H1 (cell line): Measurements from ENCODE around the gene OTOGL. TPM values are rescaled to one million over a fixed set of nuclear protein-coding genes. Genes with fewer than 3 reads are reported as not detected.

Experiments used
- CTCF ChIA-PET: fragments of 300-600 bp; sonication (Branson Sonifier 250); formaldehyde crosslinking; loops from one replicate; lab custom pipeline; 2021; ENCODE audit not compliant: partially characterized antibody; lab: Charles Lee
- POLR2A ChIA-PET: fragments of 300-600 bp; sonication (Branson Sonifier 250); formaldehyde crosslinking; loops from one replicate; lab custom pipeline; 2021; ENCODE audit warnings: inconsistent platforms; ENCODE audit not compliant: partially characterized antibody; lab: Charles Lee
- DNase-seq, 2 experiments: peaks; one replicate each; pipeline versions ENCODE4 v3.0.0 to v3.0.0-alpha.2; 2010 to 2022; ENCODE audit warnings: low spot score in 2 of 2, low read depth in 1 of 2, mixed read lengths in 1 of 2
- FAIRE-seq: peaks from 2 replicates; lab custom pipeline; 2011; peaks lifted over from hg19 to GRCh38; lab: Jason Lieb, UNC
- H2AFZ ChIP-seq: 2 replicates; pipeline ENCODE4 v1.8.1; 2012; ENCODE audit warnings: low read length, inconsistent platforms
- H2AK5ac ChIP-seq: 2 replicates; pipeline ENCODE4 v1.6.1; 2013; ENCODE audit warnings: low read depth, low read length
- H2BK120ac ChIP-seq: replicated peaks from 2 replicates; pipeline ENCODE3; 2013; ENCODE audit warnings: low read depth, low read length, inconsistent platforms
- H2BK12ac ChIP-seq: 2 replicates; pipeline ENCODE4 v1.6.1; 2013; ENCODE audit warnings: low read depth, low read length
- H2BK15ac ChIP-seq: 2 replicates; pipeline ENCODE4 v1.6.1; 2013; ENCODE audit warnings: low read length
- H2BK20ac ChIP-seq: 2 replicates; pipeline ENCODE4 v1.6.1; 2013; ENCODE audit warnings: low read length
- H2BK5ac ChIP-seq: 2 replicates; pipeline ENCODE4 v1.6.1; 2013; ENCODE audit warnings: low read depth, low read length
- H3K14ac ChIP-seq: 2 replicates; pipeline ENCODE4 v1.6.1; 2013; ENCODE audit warnings: inconsistent platforms; ENCODE audit not compliant: insufficient read length
- H3K18ac ChIP-seq: 2 replicates; pipeline ENCODE4 v1.6.1; 2013; ENCODE audit warnings: low read length; ENCODE audit errors: extremely low read depth
- H3K23ac ChIP-seq: 2 replicates; pipeline ENCODE4 v1.6.1; 2013; ENCODE audit warnings: inconsistent platforms; ENCODE audit not compliant: insufficient read length
- H3K23me2 ChIP-seq: 2 replicates; pipeline ENCODE4 v1.6.1; 2013; ENCODE audit warnings: low read depth, low read length
- H3K27ac ChIP-seq: 2 replicates; pipeline ENCODE4 v1.6.1; 2011; ENCODE audit warnings: low read depth, low read length, inconsistent platforms
- H3K27me3 ChIP-seq, 4 experiments: replicated peaks in 1 of 4; 1 replicate in 1 of 4; 2 replicates in 3 of 4; pipeline versions ENCODE4 v1.6.1 to v1.8.1; 2011 to 2013; ENCODE audit warnings: low read length in 3 of 4, mild to moderate bottlenecking in 3 of 4, inconsistent platforms in 2 of 4, mixed read lengths in 2 of 4, moderate library complexity in 1 of 4; ENCODE audit not compliant: control insufficient read depth in 3 of 4, insufficient read depth in 3 of 4; ENCODE audit errors: extremely low read depth in 1 of 4
- H3K36me3 ChIP-seq, 4 experiments: 2 replicates each; pipeline versions ENCODE4 v1.6.1 to v1.8.1; 2011 to 2013; ENCODE audit warnings: mild to moderate bottlenecking in 4 of 4, low read length in 3 of 4, moderate library complexity in 2 of 4, control low read depth in 1 of 4, inconsistent platforms in 1 of 4; ENCODE audit not compliant: insufficient read depth in 4 of 4, control insufficient read depth in 2 of 4
- H3K4ac ChIP-seq: replicated peaks from 2 replicates; pipeline ENCODE3; 2013; ENCODE audit warnings: low read length, low read depth, mixed read lengths, inconsistent platforms; ENCODE audit not compliant: insufficient read length
- H3K4me1 ChIP-seq, 4 experiments: replicated peaks in 1 of 4; 1 replicate in 1 of 4; 2 replicates in 3 of 4; pipeline versions ENCODE4 v1.6.1 to v1.8.1; 2011 to 2013; ENCODE audit warnings: low read length in 3 of 4, inconsistent platforms in 2 of 4, mixed read lengths in 1 of 4; ENCODE audit not compliant: insufficient read depth in 4 of 4, control insufficient read depth in 3 of 4
- H3K4me2 ChIP-seq, 2 experiments: 2 replicates each; pipeline versions ENCODE4 v1.6.1 to v1.8.1; 2011 to 2013; ENCODE audit warnings: low read depth in 2 of 2, low read length in 2 of 2, control low read depth in 1 of 2, inconsistent platforms in 1 of 2, mild to moderate bottlenecking in 1 of 2; ENCODE audit not compliant: insufficient read depth in 1 of 2
- H3K4me3 ChIP-seq, 4 experiments: fragments of 200-600, 300-600 bp in 1 of 4; sonication (generic), shearing (Covaris generic), sonication (Bioruptor Twin) in 1 of 4; 2 replicates each; pipeline versions ENCODE4 v1.5.1 to v1.8.1; 2011 to 2016; ENCODE audit warnings: low read length in 4 of 4, low read depth in 3 of 4, control low read depth in 2 of 4, inconsistent platforms in 2 of 4, mild to moderate bottlenecking in 2 of 4, mixed read lengths in 1 of 4, moderate library complexity in 1 of 4; ENCODE audit not compliant: insufficient read depth in 2 of 4; ENCODE audit errors: extremely low read depth in 1 of 4
- H3K56ac ChIP-seq: replicated peaks from 2 replicates; pipeline ENCODE3; 2013; ENCODE audit warnings: low read depth, mild to moderate bottlenecking, mixed read lengths, low read length, inconsistent platforms; ENCODE audit not compliant: insufficient read length
- H3K79me1 ChIP-seq: 2 replicates; pipeline ENCODE4 v1.6.1; 2013; ENCODE audit warnings: low read depth, low read length, control low read depth
- H3K79me2 ChIP-seq, 2 experiments: 2 replicates each; pipeline versions ENCODE4 v1.6.1 to v1.8.1; 2012 to 2013; ENCODE audit warnings: low read length in 2 of 2, mild to moderate bottlenecking in 2 of 2, inconsistent platforms in 1 of 2; ENCODE audit not compliant: insufficient read depth in 2 of 2, control insufficient read depth in 1 of 2
- H3K9ac ChIP-seq, 4 experiments: replicated peaks in 1 of 4; 1 replicate in 1 of 4; 2 replicates in 3 of 4; pipeline versions ENCODE4 v1.6.1 to v1.8.1; 2011 to 2013; ENCODE audit warnings: low read depth in 3 of 4, low read length in 3 of 4, control low read depth in 2 of 4, mild to moderate bottlenecking in 2 of 4, moderate library complexity in 2 of 4, inconsistent platforms in 1 of 4; ENCODE audit errors: extremely low read depth in 1 of 4
- H3K9me3 ChIP-seq, 2 experiments: 2 replicates each; pipeline versions ENCODE4 v1.6.1 to v1.8.1; 2012 to 2013; ENCODE audit warnings: mild to moderate bottlenecking in 2 of 2, moderate library complexity in 2 of 2, control low read depth in 1 of 2, inconsistent platforms in 1 of 2, low read depth in 1 of 2, low read length in 1 of 2, mixed read lengths in 1 of 2; ENCODE audit not compliant: insufficient read depth in 2 of 2
- H4K20me1 ChIP-seq, 2 experiments: replicated peaks in 1 of 2; 2 replicates each; pipeline versions ENCODE3 to v1.8.1; 2011 to 2013; ENCODE audit warnings: inconsistent platforms in 2 of 2, low read length in 2 of 2, mild to moderate bottlenecking in 1 of 2; ENCODE audit not compliant: insufficient read depth in 2 of 2, control insufficient read depth in 1 of 2
- H4K5ac ChIP-seq: 2 replicates; pipeline ENCODE4 v1.6.1; 2013; ENCODE audit warnings: low read length, low read depth, mixed read lengths, inconsistent platforms; ENCODE audit not compliant: insufficient read length
- H4K8ac ChIP-seq: 2 replicates; pipeline ENCODE4 v1.8.0; 2013; ENCODE audit warnings: mild to moderate bottlenecking, moderate library complexity, low read length, inconsistent platforms; ENCODE audit not compliant: insufficient read depth; ENCODE audit errors: extremely low read depth
- H4K91ac ChIP-seq: replicated peaks from 2 replicates; pipeline ENCODE3; 2013; ENCODE audit warnings: low read length, mixed read lengths, inconsistent platforms; ENCODE audit not compliant: insufficient read length
- CHD1 ChIP-seq: IDR thresholded peaks from 2 replicates; pipeline ENCODE4 v1.6.1; 2012; ENCODE audit warnings: low read depth, low read length, improper control_type of control experiment
- CHD2 ChIP-seq: IDR thresholded peaks from 2 replicates; pipeline ENCODE4 v1.6.1; 2012; ENCODE audit warnings: low read length, improper control_type of control experiment
- EZH2 ChIP-seq: fragments of 200-600 bp; sonication (generic); IDR thresholded peaks from 2 replicates; pipeline ENCODE4 v1.7.1; 2012; ENCODE audit warnings: low read depth, mild to moderate bottlenecking, moderate library complexity, low read length, inconsistent platforms; ENCODE audit not compliant: severe bottlenecking
- KDM4A ChIP-seq: IDR thresholded peaks from one replicate; pipeline ENCODE4 v1.7.1; 2012; ENCODE audit warnings: low read depth, mild to moderate bottlenecking, moderate library complexity, low read length, inconsistent platforms; ENCODE audit not compliant: severe bottlenecking
- NRF1 ChIP-seq: IDR thresholded peaks from 2 replicates; pipeline ENCODE4 v1.6.1; 2011; ENCODE audit warnings: mild to moderate bottlenecking, low read depth, low read length, improper control_type of control experiment
- SRF ChIP-seq: IDR thresholded peaks from 2 replicates; pipeline ENCODE4 v1.6.1; 2011; ENCODE audit warnings: mild to moderate bottlenecking, low read depth, low read length, moderate library complexity
- TBP ChIP-seq: IDR thresholded peaks from 2 replicates; pipeline ENCODE4 v1.6.1; 2011; ENCODE audit warnings: low read depth, low read length, improper control_type of control experiment
- ZNF274 ChIP-seq: IDR thresholded peaks from 2 replicates; pipeline ENCODE4 v1.7.0; 2012; ENCODE audit warnings: low read length, borderline replicate concordance; ENCODE audit errors: extremely low read depth
- WGBS, 2 experiments: shearing (Covaris generic) in 1 of 2; methylation state at CpG; one replicate each; pipeline versions ENCODE4 v1.1.6 to v1.1.7; 2013 to 2015; ENCODE audit warnings: low lambda C conversion rate in 2 of 2, mixed read lengths in 2 of 2, inconsistent platforms in 1 of 2, low coverage in 1 of 2, missing lambda C conversion rate in 1 of 2; ENCODE audit not compliant: insufficient replicate concordance in 2 of 2, insufficient coverage in 1 of 2, insufficient read length in 1 of 2; ENCODE audit errors: extremely low coverage in 1 of 2, missing lambda C conversion rate in 1 of 2; 5-methylcytosine and 5-hydroxymethylcytosine counted together
- polyA plus RNA-seq, 7 experiments: library from polyadenylated mRNA; depleted of rRNA in 3 of 7; stranded (reverse) in 5 of 7; unstranded in 2 of 7; fragments of >200 nt in 5 of 7; fragments of 200-250 nt in 2 of 7; gene quantifications; 1 replicate in 5 of 7; 2 replicates in 1 of 7; 4 replicates in 1 of 7; pipeline versions ENCODE4 v1.2.1 to v1.2.3, GENCODE V29; 2011 to 2013; ENCODE audit warnings: missing spikeins in 2 of 7, mixed read lengths in 2 of 7
- total RNA-seq: library from RNA; stranded (reverse); fragmentation: NEBNext Ultra II Directional; extraction: Animal tissue kit (Norgen Biotek cat#: 25700); gene quantifications from 2 replicates; pipeline ENCODE4 v1.2.1, GENCODE V29; 2021

The OTOGL gene
- total and polyA plus RNA-seq, 2 of the 8 experiments (the other 6 are each of a cell fraction or from before 2014, with no cell fraction given) = 0.12 to 0.17 TPM

DNA sequence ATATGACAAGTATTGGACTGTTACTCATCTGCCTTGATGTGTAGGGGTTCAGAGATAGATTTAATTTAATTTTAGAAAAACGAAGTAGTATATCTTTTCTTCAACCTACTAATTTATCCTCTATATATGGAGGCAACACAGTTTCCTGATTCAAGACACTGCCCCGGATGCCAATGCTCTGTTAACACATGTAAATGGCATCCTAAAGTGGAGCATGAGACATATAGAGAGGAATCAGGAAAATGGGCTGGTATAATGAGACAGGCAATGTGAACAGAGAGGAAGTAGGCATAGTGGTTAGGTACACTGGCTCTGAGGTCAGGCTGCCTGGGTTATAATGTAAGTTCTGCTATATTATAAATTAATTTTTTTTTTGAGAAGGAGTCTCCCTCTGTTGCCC, 85.6 kb downstream of the OTOGL start:
- Histone ChIP-seq H2BK20ac (no peak overlapping the region), H2BK5ac (no peak overlapping the region), H3K23me2 (no peaks in the 10 kb centered on the region), H3K27ac (no peak overlapping the region), H2AK5ac (no peak overlapping the region), H4K91ac (no peak overlapping the region), H4K8ac (no peak overlapping the region), H2BK12ac (no peak overlapping the region), H2AFZ (no peak overlapping the region), H3K4me2 (no peak overlapping the region), H3K79me1 (no peaks in the 10 kb centered on the region), H3K4me1 (0 out of 7 replicates have a peak, but pooled peaks cover 0 to 2% (median 0%) of the 10 kb centered on the region in 4 experiments), H3K14ac (no peak overlapping the region), H3K9ac (no peak overlapping the region), H3K4me3 (no peak overlapping the region), H3K4ac (no peak overlapping the region), H3K56ac (no peak overlapping the region), H3K79me2 (no peaks in the 10 kb centered on the region), H3K18ac (no peak overlapping the region), H3K36me3 (no peaks in the 10 kb centered on the region), H3K9me3 (no peaks in the 10 kb centered on the region), H2BK15ac (no peak overlapping the region), H4K5ac (no peak overlapping the region), H3K23ac (no peak overlapping the region), H3K27me3 (no peaks in the 10 kb centered on the region; a peak in 1 of 7 replicates), H4K20me1 (no peaks in the 10 kb centered on the region), H2BK120ac (no peak overlapping the region)
- ChIA-PET CTCF (no interaction called here), POLR2A (no interaction called here)
- DNase-seq (no peak), FAIRE-seq (no peak)
- WGBS, 2 experiments = 34% methylated on average over 2 of the region's 2 CpGs; no CpG with 5 or more reads in 1 of the 2 experiments
- TF ChIP-seq NRF1 (no peak), EZH2 (no peak), SRF (no peak), TBP (no peak), CHD1 (no peak), ZNF274 (no peak), KDM4A (no peak), CHD2 (no peak)
